ENCODE data around the gene EPB41. TPM values are rescaled to one million over a fixed set of nuclear protein-coding genes. Genes with fewer than 3 reads are reported as not detected.
"Not testable (repeated sequence)": the region's sequence is repeated elsewhere in the genome, so short reads cannot be mapped to it uniquely, and the experiment has no call there.

EPB41 gene
- total RNA-seq, 1 experiment from 2014 or later: 20.5 TPM

- no peak for DNase-seq (ENCODE audit: extremely low read depth, low read depth)
Measured at GRCh38 chr1:29094433-29094832, 180.1 kb downstream of the EPB41 start.

DNA sequence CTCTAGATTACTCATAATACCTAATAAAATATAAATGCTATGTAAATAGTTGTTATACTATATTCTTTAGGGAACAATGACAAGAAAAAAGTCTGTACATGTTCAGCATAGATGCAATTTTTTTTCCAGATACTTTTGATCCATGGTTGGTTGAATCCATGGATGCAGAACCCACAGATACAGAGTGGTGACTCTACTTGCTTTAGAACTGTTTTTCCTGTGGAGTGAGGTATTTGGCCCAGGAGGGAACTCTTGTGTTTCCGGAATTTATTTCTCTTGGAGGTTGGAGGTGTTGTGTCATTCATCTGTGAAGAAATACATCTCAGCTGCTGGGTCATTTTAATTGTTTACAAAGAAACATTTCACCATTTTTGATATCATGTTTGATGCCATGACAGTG is 180.6 kb downstream of the EPB41 start:
- no peak for DNase-seq (ENCODE audit: extremely low read depth, low read depth)

GRCh38 chr1:29096231-29096886 is 182.0 kb downstream of the EPB41 start:
- no peak for DNase-seq (ENCODE audit: extremely low read depth, low read depth)

DNA sequence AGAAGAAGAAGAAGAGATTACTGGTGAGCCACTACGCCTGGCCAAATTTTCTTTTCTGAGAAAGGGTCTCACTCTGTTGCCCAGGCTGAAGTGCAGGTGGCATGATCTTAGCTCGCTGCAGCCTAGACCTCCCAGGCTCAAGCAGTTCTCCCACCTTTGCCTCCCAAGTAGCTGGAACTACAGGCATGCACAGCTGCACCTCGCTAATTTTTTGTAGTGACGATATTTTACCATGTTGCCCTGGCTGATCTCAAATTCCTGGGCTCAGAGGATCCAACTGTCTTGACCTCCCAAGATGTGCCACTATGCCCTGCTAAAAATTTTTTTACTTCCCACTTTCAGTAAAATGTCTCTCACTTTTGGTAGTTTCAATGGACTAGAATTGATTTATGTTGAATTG is 184.9 kb downstream of the EPB41 start:
- DNase-seq (ENCODE audit: extremely low read depth, low read depth): no peak

- DNase-seq (ENCODE audit: extremely low read depth, low read depth): no peak
Measured at GRCh38 chr1:29100487-29100886, 186.1 kb downstream of the EPB41 start.

- DNase-seq (ENCODE audit: extremely low read depth, low read depth): no peak
Measured at GRCh38 chr1:29105822-29106221, 191.5 kb downstream of the EPB41 start.

DNA sequence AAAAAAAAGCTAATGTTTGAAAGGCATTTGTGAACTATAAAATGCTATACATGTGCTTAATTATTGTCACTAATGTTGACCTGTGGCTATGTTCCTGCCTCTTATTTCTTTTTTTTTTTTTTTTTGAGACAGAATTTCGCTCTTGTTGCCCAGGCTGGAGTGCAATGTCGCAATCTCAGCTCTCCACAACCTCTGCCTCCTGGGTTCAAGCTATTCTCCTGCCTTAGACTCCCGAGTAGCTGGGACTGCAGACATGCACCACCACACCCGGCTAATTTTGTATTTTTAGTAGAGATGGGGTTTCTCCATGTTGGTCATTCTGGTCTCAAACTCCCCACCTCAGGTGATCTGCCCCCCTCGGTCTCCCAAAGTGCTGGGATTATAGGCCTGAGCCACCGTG is 193.7 kb downstream of the EPB41 start:
- not testable (repeated sequence) for DNase-seq (ENCODE audit: extremely low read depth, low read depth)

GRCh38 chr1:29112705-29113412 is 198.5 kb downstream of the EPB41 start:
- no peak for DNase-seq (ENCODE audit: extremely low read depth, low read depth)

DNA sequence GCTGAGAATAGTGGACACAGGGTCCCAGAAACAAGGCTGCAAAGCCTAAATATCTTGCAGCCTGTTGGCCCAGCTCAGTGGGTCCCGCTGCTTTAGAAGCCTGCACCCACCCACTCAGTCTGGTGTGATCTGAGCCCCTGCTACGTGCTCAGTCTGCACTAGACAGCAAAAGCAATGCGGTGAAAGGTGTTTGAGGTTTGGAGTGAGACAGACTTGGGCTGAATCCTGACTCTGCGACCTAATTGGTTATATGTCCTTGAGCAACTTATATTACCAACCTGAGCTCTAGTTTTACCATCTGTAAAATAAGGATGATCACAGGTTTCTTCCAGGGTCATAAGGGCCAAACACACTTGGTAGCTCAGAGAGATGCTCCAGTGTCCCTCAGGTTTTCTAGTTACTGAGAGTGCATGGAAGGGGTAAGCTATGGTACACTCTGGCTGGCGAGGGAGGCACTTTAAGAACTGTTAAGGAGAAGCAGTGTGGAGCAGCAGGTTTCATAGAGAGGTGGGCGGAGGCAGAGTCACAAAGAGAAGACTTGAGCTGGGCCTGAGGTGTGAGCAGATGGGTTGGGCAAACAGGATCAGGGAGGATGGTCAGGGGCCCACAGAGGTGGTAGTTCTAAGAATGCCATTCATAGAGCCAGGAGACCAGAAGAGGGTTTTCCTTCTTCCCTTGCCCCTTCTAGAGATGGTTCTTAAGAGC is 199.2 kb downstream of the EPB41 start:
- DNase-seq (ENCODE audit: extremely low read depth, low read depth): no peak

- no peak for DNase-seq (ENCODE audit: extremely low read depth, low read depth)
Measured at GRCh38 chr1:29114654-29115053, 200.3 kb downstream of the EPB41 start.

DNA sequence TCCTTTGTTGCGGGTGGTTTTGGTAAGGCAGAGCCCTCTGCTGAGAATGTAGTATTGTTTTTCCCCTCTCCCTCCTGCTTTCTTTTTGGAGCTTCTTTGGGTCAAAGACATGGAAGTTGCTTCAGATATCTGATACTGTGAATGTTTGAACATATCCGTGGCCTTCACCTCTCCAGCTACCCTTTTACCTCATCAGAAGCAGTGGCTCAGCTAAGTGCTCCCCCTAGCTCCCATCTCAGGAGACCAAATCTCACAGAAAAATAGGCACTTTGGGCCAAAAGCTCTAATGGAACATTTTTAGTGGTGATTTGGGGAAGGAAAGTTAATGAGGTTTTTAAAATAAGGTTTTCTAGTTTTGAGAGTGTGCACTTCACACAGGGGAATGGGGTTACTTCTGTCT is 203.0 kb downstream of the EPB41 start:
- no peak for DNase-seq (ENCODE audit: extremely low read depth, low read depth)

DNA sequence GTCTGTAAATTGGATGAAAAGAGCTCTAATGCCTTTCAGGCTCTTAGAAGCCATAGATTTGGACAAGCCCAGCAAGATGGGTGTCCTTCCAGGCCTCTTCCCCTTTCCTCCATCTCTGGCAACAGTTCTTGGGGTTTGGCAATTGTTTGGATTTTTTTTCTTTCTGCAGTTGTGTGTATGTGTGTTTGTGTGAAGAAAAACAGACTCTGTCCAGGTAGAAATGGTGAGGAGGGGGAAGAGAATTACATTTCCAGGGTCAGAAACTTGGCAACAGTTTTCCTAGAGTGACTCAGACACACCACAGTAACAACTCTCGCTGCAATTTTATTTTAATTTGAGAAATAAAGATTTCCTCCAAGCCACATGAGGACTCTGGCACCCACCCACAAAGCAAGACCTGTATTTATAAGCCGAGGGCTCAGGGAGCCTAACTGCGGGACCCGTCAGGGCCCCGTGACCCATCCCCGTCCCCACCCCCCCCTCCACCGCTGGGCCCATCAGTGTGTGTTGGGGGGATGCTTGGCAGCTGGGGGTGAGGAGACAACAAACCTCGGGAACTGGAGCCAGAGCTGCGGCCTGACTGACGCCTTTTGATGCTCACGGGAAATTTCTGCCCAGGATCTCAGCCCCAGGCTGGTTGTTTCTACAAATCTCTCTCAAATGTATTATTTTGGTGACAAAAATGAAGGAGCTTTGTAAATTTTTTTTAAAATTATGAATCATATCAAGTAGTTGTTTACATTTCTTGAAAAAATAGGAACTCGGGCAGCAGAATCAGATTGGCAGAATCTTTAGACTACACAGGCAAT is 205.0 kb downstream of the EPB41 start:
- no peak for DNase-seq (ENCODE audit: extremely low read depth, low read depth)

DNA sequence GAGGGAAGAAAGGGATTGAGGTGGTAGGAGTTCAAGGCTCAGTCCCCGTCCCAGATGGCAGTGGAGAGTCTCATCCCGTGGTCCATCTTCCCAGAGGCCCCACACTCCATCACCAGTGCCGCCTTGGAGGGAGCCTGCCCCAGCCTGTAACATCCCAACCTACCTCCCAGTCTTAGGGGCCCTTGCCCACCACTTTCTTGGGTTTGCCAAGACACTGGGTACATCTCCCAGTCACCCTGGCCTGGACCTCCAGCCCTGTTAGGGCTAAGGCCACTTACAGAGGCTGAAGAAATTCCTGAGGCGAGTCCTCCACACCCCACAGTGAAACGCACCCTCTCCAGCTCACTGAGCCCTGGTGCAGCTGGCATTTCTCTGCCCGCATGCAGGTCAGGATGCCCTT is 206.0 kb downstream of the EPB41 start:
- DNase-seq (ENCODE audit: extremely low read depth, low read depth): no peak

GRCh38 chr1:29120947-29121485 is 206.6 kb downstream of the EPB41 start:
- DNase-seq (ENCODE audit: extremely low read depth, low read depth): no peak

- DNase-seq (ENCODE audit: extremely low read depth, low read depth): no peak
Measured at GRCh38 chr1:29121516-29121935, 207.2 kb downstream of the EPB41 start.

- DNase-seq (ENCODE audit: extremely low read depth, low read depth): no peak
Measured at GRCh38 chr1:29121936-29122681, 207.7 kb downstream of the EPB41 start.

- DNase-seq (ENCODE audit: extremely low read depth, low read depth): no peak
Measured at GRCh38 chr1:29122682-29123052, 208.3 kb downstream of the EPB41 start.

DNA sequence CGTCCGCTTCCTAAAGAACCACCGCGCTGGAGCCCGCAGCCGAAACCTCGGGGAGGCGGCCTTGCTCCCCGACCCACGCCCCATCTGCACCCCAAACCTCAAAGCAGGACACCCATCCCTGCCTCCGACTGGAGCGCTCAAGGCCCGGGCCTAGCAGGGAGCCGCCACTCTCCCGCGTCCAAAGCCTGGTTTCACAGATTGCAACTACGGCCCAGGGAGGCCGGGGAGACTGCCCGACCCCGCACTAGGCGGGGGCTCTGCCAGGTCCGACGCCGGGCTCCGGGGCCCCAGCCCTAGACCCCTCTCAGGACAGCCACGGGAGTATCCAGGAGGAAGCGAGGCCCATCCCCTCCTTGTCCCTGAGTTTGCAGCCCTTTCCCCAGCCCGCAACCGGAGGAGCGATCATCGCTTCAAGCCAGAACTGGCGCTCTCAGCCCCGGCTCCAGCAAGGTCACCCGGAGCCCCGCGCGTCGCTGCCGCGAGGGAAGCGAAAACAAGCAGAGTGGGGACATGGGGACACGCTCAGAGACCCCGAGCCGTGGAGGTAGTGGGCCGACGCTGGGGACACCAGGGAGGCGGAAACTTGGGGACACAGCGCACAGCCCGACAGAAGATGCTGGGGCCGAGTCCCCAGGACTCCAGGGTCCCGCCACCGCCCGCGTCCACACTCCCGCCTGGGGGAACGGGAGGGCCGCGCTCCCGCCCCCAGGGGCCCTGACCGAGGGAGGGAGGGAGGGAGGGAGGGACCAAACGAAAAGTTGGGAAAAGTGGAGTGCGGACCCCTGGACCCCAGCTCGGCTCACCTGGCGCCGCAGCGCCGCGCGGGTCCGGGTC is 208.9 kb downstream of the EPB41 start:
- DNase-seq (ENCODE audit: extremely low read depth, low read depth): no peak

GRCh38 chr1:29123887-29124365 is 209.6 kb downstream of the EPB41 start, which contains the start of gene TMEM200B:
Gene TMEM200B (minus strand): TSS chr1:29123903. CDS start chr1:29121828, 2,075 bp downstream.
- no peak for DNase-seq (ENCODE audit: extremely low read depth, low read depth)

All from NCI-H460 (cell line).